GM19043 (cell line): Measurements from ENCODE around the gene CASZ1.

ENCODE experiments used
- ATAC-seq: cut with Tn5 transposase; IDR thresholded peaks from one replicate; pipeline ENCODE4 v1.9.1; 2021; ENCODE audit warnings: low read depth; ENCODE audit not compliant: unreplicated experiment

The CASZ1 gene

DNA sequence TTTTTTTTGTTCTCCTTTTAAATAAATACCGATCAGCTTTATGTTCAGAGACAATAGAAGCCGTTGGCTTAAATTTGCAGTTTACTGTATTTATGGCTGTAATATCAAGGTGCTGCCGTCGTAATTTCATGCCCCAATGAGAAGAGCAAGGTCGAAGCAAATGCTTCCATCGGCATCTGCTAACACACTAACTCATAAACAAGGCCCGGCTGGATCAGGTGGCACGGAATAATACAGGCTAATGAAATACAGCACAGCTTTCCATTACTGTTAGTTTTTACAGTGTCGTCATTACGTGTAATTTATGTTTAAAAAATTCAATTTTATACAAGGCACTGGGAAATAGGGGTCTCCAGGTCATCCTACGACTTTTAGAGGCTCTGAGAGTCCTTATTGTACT, 202.7 kb downstream of the CASZ1 start:
- no peak for ATAC-seq

DNA sequence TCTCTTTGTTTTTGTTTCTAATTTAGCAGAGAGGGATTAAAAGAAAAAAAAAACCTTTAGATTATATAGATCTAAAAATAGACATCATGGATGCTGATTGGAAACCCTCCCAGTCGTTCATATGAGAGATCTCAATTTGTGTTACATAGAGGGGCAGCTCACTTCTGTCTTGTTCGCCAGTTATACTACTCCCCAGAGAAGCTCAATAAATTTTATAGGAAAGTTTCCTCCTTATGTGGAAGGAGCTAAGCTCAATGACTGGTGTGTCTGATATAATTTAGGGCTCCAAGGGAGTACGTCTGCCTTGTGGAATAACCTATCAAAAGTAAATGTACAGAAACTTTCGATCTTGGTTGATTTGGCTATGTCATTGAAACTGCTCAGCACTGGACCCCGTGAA, 204.1 kb downstream of the CASZ1 start:
- no peak for ATAC-seq

GRCh38 chr1:10591010-10591409, 205.4 kb downstream of the CASZ1 start:
- ATAC-seq = no peak

DNA sequence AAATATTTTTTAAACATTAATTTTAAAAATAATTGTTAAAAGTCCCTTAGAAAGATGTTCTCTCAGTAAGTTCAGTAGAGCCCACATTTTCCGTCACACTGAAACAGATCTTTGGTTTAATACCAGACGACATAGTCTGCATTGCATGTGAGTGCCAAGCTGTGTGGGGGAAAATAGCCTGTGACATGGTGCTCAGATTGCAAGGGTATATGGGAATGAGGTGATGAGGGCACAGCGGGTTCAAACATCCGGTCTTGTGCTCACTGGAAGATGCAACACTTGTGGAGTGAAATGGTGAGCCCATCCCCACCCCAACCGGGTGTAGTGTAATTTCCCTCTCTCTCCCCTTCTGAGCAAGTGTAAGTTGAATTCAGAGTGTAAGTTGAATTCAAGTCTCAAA, 207.4 kb downstream of the CASZ1 start:
- no peak for ATAC-seq

DNA sequence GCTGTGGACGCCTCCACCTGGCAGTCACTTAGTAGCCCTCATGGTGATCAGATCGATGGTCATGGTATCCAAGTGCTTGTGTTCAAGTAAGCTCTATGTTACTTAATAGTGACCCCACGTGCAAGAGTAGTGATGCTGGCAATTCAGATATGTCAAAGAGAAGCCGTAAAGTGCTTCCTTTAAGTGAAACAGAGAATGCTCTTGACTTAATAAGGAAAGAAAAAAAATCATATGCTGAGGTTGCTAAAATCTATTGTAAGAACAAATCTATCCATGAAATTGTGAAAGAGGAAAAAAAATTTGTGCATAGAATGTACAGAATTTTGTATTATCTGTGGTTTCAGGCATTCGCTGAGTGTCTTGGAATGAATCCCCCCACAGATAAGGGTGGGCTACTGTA, 207.8 kb downstream of the CASZ1 start:
- no peak for ATAC-seq
